ENCODE results near the gene PHC3.

PHC3 gene

GRCh38 chr3:170162052-170162451 lies 19.5 kb downstream of the PHC3 start:
- H3K79me1 ChIP-seq (ENCODE audit: low read depth, low read length) = no peaks in the 10 kb centered on the region
- H3K27ac ChIP-seq (replicated peaks; ENCODE audit: low read length) = no peak overlapping the region
- H4K8ac ChIP-seq (ENCODE audit: low read depth, low read length) = no peak overlapping the region
- no peak overlapping the region for H2BK15ac ChIP-seq (ENCODE audit: low read length)
- no peak overlapping the region for H3K23ac ChIP-seq (ENCODE audit: low read depth, low read length, poor library complexity)
- no peak overlapping the region for H2BK5ac ChIP-seq (ENCODE audit: low read length)
- no peak overlapping the region for H3K9ac ChIP-seq (ENCODE audit: low read depth, low read length, poor library complexity)
- peaks cover 10 to 87% of the 10 kb centered on the region in 2 donors for H3K36me3 ChIP-seq (replicated peaks in 1 of 2; ENCODE audit: control insufficient read depth in 2 of 2, insufficient read depth in 2 of 2, low read length in 2 of 2)
- H2BK120ac ChIP-seq (ENCODE audit: low read depth, low read length) = no peak overlapping the region
- H4K91ac ChIP-seq (ENCODE audit: low read depth, low read length, poor library complexity) = no peak overlapping the region
- no peak overlapping the region for H3K4me3 ChIP-seq (ENCODE audit: low read length in 2 of 2)
- H2AK5ac ChIP-seq (ENCODE audit: low read depth, low read length) = no peak overlapping the region
- H3K14ac ChIP-seq (ENCODE audit: low read length) = no peak overlapping the region
- H3K18ac ChIP-seq (ENCODE audit: low read length) = no peak overlapping the region
- H3K4ac ChIP-seq (ENCODE audit: low read length) = no peak overlapping the region
- peaks cover 7 to 37% of the 10 kb centered on the region in 2 donors for H3K9me3 ChIP-seq (replicated peaks in 1 of 2; ENCODE audit: control insufficient read depth in 2 of 2, insufficient read depth in 1 of 2, low read depth in 1 of 2, low read length in 2 of 2)
- DNase-seq (ENCODE audit: low spot score) = no peak
- H3K4me2 ChIP-seq (ENCODE audit: insufficient read depth, low read length, poor library complexity, severe bottlenecking) = no peak overlapping the region
- H3K4me1 ChIP-seq (ENCODE audit: control insufficient read depth in 2 of 2, insufficient read depth in 1 of 2, low read depth in 1 of 2, low read length in 2 of 2) = no peaks in the 10 kb centered on the region
- H2BK12ac ChIP-seq (ENCODE audit: low read length) = no peak overlapping the region
- no peaks in the 10 kb centered on the region for H3K27me3 ChIP-seq (ENCODE audit: control insufficient read depth in 3 of 3, insufficient read depth in 3 of 3, low read depth in 1 of 3, low read length in 3 of 3)
- no peak overlapping the region for H2AFZ ChIP-seq (ENCODE audit: low read length)

DNA sequence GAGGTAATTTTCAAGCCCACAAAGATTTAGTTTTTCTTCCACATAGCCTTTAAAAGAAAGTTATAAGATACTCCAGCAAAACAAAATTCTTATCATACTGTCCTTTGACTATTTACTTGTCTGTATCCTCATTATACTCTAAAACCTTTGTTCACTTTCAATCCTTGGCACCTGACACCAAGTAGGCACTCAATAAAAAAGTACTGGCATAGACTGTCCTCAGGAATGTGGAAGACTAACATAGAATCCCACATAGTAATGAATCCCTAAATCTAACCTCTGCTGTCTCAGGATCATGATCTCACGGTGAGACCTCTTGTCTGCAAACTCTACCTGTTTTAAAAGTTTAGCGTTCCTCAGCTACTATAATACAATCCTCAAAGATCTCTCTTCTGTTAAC lies 21.6 kb downstream of the PHC3 start:
- Histone ChIP-seq H3K23ac (ENCODE audit: low read depth, low read length, poor library complexity) (no peak overlapping the region), H3K18ac (ENCODE audit: low read length) (no peak overlapping the region), H4K91ac (ENCODE audit: low read depth, low read length, poor library complexity) (no peak overlapping the region), H3K27me3 (ENCODE audit: control insufficient read depth in 3 of 3, insufficient read depth in 3 of 3, low read depth in 1 of 3, low read length in 3 of 3) (no peaks in the 10 kb centered on the region), H3K79me1 (ENCODE audit: low read depth, low read length) (no peaks in the 10 kb centered on the region), H2AK5ac (ENCODE audit: low read depth, low read length) (no peak overlapping the region), H4K8ac (ENCODE audit: low read depth, low read length) (no peak overlapping the region), H2BK120ac (ENCODE audit: low read depth, low read length) (no peak overlapping the region), H3K4ac (ENCODE audit: low read length) (no peak overlapping the region), H3K4me2 (ENCODE audit: insufficient read depth, low read length, poor library complexity, severe bottlenecking) (no peak overlapping the region), H2BK12ac (ENCODE audit: low read length) (no peak overlapping the region), H2BK15ac (ENCODE audit: low read length) (no peak overlapping the region), H2BK5ac (ENCODE audit: low read length) (no peak overlapping the region), H2AFZ (ENCODE audit: low read length) (no peak overlapping the region), H3K4me1 (ENCODE audit: control insufficient read depth in 2 of 2, insufficient read depth in 1 of 2, low read depth in 1 of 2, low read length in 2 of 2) (no peaks in the 10 kb centered on the region), H3K14ac (ENCODE audit: low read length) (no peak overlapping the region), H3K27ac (replicated peaks; ENCODE audit: low read length) (no peak overlapping the region), H3K36me3 (replicated peaks in 1 of 2; ENCODE audit: control insufficient read depth in 2 of 2, insufficient read depth in 2 of 2, low read length in 2 of 2) (peaks cover 8 to 85% of the 10 kb centered on the region in 2 donors), H3K9ac (ENCODE audit: low read depth, low read length, poor library complexity) (no peak overlapping the region), H3K9me3 (replicated peaks in 1 of 2; ENCODE audit: control insufficient read depth in 2 of 2, insufficient read depth in 1 of 2, low read depth in 1 of 2, low read length in 2 of 2) (peaks cover 7 to 37% of the 10 kb centered on the region in 2 donors), H3K4me3 (ENCODE audit: low read length in 2 of 2) (no peak overlapping the region)
- no CpG with 5 or more reads among the region's 2 CpGs for WGBS, 2 donors (ENCODE audit: extremely low coverage in 2 of 2, insufficient read length in 2 of 2, insufficient replicate concordance in 1 of 2)
- DNase-seq (ENCODE audit: low spot score) = no peak

DNA sequence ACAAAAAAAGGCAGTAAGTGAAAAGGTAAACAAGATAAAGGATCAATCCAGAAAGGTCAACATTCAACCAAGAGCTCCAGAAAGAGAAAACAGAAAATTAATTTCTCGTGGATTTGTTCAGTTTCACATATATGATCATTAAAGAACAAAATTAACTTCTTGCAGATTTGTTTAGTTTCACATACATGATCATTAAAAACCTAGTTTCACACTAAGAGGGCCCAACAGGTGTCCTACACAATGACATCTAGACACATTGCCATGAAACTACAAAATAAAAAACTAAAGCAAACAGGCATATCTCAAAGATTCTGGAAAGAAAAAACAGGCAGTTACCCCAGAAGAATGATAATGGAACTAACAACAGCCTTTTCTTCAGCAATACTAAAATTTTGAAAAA lies 22.1 kb downstream of the PHC3 start:
- Histone ChIP-seq H2AK5ac (ENCODE audit: low read depth, low read length) (no peak overlapping the region), H4K91ac (ENCODE audit: low read depth, low read length, poor library complexity) (no peak overlapping the region), H3K36me3 (replicated peaks in 1 of 2; ENCODE audit: control insufficient read depth in 2 of 2, insufficient read depth in 2 of 2, low read length in 2 of 2) (peaks cover 8 to 84% of the 10 kb centered on the region in 2 donors), H3K9me3 (replicated peaks in 1 of 2; ENCODE audit: control insufficient read depth in 2 of 2, insufficient read depth in 1 of 2, low read depth in 1 of 2, low read length in 2 of 2) (peaks cover 7 to 37% of the 10 kb centered on the region in 2 donors), H3K27ac (replicated peaks; ENCODE audit: low read length) (no peak overlapping the region), H3K4me1 (ENCODE audit: control insufficient read depth in 2 of 2, insufficient read depth in 1 of 2, low read depth in 1 of 2, low read length in 2 of 2) (no peaks in the 10 kb centered on the region), H3K4me3 (ENCODE audit: low read length in 2 of 2) (no peak overlapping the region), H3K23ac (ENCODE audit: low read depth, low read length, poor library complexity) (no peak overlapping the region), H2BK15ac (ENCODE audit: low read length) (no peak overlapping the region), H3K4me2 (ENCODE audit: insufficient read depth, low read length, poor library complexity, severe bottlenecking) (no peak overlapping the region), H3K27me3 (ENCODE audit: control insufficient read depth in 3 of 3, insufficient read depth in 3 of 3, low read depth in 1 of 3, low read length in 3 of 3) (no peaks in the 10 kb centered on the region), H3K9ac (ENCODE audit: low read depth, low read length, poor library complexity) (no peak overlapping the region), H3K79me1 (ENCODE audit: low read depth, low read length) (no peaks in the 10 kb centered on the region), H2BK5ac (ENCODE audit: low read length) (no peak overlapping the region), H3K14ac (ENCODE audit: low read length) (no peak overlapping the region), H4K8ac (ENCODE audit: low read depth, low read length) (no peak overlapping the region), H2BK120ac (ENCODE audit: low read depth, low read length) (no peak overlapping the region), H3K18ac (ENCODE audit: low read length) (no peak overlapping the region), H2BK12ac (ENCODE audit: low read length) (no peak overlapping the region), H2AFZ (ENCODE audit: low read length) (no peak overlapping the region), H3K4ac (ENCODE audit: low read length) (no peak overlapping the region)
- DNase-seq (ENCODE audit: low spot score) = no peak
- no CpG with 5 or more reads among the region's 1 CpG for WGBS, 2 donors (ENCODE audit: extremely low coverage in 2 of 2, insufficient read length in 2 of 2, insufficient replicate concordance in 1 of 2)

DNA sequence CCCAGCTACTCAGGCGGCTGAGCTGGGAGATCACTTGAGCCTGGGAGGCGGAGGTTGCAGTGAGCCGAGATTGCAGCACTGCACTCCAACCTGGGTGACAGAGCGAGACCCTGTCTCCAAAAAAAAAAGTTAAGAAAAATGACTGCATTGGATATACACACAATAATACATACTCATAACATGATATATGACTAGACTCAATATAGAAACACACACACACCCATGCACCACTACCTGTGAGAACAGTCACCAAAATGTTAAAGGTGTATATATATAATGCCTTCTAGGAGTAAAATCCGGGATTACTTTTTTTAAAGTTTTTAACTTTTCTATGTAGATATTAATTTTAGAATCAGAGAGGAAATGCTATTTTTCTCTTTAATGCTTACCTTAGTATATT lies 25.9 kb downstream of the PHC3 start:
- Histone ChIP-seq H3K9me3 (replicated peaks in 1 of 2; ENCODE audit: control insufficient read depth in 2 of 2, insufficient read depth in 1 of 2, low read depth in 1 of 2, low read length in 2 of 2) (peaks cover 0 to 14% of the 10 kb centered on the region in 2 donors), H3K4me2 (ENCODE audit: insufficient read depth, low read length, poor library complexity, severe bottlenecking) (no peak overlapping the region), H3K27me3 (ENCODE audit: control insufficient read depth in 3 of 3, insufficient read depth in 3 of 3, low read depth in 1 of 3, low read length in 3 of 3) (no peaks in the 10 kb centered on the region), H2BK120ac (ENCODE audit: low read depth, low read length) (no peak overlapping the region), H3K9ac (ENCODE audit: low read depth, low read length, poor library complexity) (no peak overlapping the region), H3K4me3 (ENCODE audit: low read length in 2 of 2) (no peak overlapping the region), H3K18ac (ENCODE audit: low read length) (no peak overlapping the region), H2BK15ac (ENCODE audit: low read length) (no peak overlapping the region), H2BK5ac (ENCODE audit: low read length) (no peak overlapping the region), H4K91ac (ENCODE audit: low read depth, low read length, poor library complexity) (no peak overlapping the region), H3K79me1 (ENCODE audit: low read depth, low read length) (no peaks in the 10 kb centered on the region), H3K27ac (replicated peaks; ENCODE audit: low read length) (no peak overlapping the region), H3K4me1 (ENCODE audit: control insufficient read depth in 2 of 2, insufficient read depth in 1 of 2, low read depth in 1 of 2, low read length in 2 of 2) (no peaks in the 10 kb centered on the region), H3K4ac (ENCODE audit: low read length) (no peak overlapping the region), H2AFZ (ENCODE audit: low read length) (no peak overlapping the region), H3K14ac (ENCODE audit: low read length) (no peak overlapping the region), H3K36me3 (replicated peaks in 1 of 2; ENCODE audit: control insufficient read depth in 2 of 2, insufficient read depth in 2 of 2, low read length in 2 of 2) (peaks cover 0 to 56% of the 10 kb centered on the region in 2 donors), H3K23ac (ENCODE audit: low read depth, low read length, poor library complexity) (no peak overlapping the region), H2BK12ac (ENCODE audit: low read length) (no peak overlapping the region), H4K8ac (ENCODE audit: low read depth, low read length) (no peak overlapping the region), H2AK5ac (ENCODE audit: low read depth, low read length) (no peak overlapping the region)
- no peak for DNase-seq (ENCODE audit: low spot score)
- WGBS, 2 donors (ENCODE audit: extremely low coverage in 2 of 2, insufficient read length in 2 of 2, insufficient replicate concordance in 1 of 2) = no CpG with 5 or more reads among the region's 5 CpGs
